NCI-H446 (cell line): ENCODE data around the gene STXBP1.

ENCODE experiments used
- DNase-seq, 2 experiments: peaks; one replicate each; lab custom pipeline; 2025; lab: John Stamatoyannopoulos, UW

The STXBP1 gene

DNA sequence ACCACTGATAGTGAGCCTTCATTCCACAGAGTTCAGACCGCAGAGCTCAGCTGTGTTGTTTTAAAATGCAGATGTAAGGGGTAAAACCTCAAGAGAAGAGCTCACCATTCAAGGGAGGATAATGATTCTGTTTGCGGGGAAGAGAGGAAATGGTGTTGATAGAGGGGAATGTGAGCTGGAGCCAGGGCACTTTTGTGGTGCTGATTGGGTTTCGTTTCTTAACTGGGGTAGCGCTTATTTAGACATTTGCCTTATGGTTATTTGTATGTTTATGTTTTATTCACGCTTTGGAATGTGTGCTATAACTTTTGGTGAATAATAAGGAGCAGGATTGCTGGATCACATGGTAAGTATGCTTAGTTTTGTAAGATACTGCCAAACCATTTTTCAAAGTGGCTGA, 42.5 kb downstream of the STXBP1 start:
- DNase-seq = no peak

DNA sequence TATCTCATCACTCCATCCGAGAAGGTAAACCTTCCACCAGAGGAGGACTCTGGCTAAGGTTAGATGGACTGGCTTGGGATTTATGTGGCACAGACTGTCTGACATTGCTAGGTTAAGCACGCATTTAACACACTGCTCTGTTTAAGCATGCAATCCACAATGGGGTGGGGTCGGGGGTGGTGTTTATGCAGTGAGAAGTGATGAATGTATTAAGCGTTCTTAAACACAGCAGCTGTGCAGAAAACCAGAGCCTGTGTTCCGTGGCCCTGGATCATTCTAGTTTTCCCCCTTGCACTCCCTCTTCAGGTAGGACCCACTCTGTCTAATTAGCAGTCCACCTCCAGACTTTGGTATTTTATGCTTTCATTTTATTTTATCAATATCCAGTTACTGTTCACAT, 46.4 kb downstream of the STXBP1 start:
- DNase-seq = no peak

GRCh38 chr9:127660886-127661741, 49.0 kb downstream of the STXBP1 start:
- peak; percentile 73 to 88 for DNase-seq

DNA sequence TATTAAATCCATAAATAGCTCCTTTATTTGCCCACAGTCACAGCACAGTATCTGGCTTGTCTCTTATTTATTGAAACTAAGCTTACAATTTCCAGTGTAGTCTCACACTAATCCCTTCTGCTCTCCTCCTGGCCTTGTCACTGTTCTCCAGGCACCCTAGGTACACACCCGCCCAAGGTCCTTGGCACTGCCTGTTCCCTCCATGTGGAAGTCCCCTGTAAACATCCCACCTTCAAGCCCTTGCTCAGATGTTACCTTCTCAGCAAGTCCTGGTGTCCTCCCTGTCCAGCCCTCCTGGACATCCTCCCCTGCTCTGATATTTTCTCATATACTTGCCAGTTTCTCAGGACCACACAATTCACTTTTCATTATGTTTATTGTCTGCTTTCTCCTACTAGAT, 50.5 kb downstream of the STXBP1 start:
- no peak for DNase-seq

DNA sequence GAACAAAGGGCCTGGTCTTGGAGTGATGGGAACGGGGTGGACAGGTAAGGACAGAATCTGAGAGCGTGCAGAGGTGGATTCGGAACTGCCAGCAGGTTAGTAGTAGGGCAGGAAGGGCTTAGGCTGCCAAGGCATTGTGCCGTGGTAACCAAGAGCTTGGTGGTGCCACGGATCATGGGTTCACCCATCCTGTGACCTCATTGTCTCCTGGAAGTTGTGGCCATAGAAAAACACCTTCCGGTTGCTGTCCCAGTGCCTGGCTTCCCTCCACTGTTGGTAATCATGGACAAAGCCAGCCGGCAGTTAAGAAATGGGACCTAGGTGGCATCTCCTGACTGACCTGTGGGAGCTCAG, 52.2 kb downstream of the STXBP1 start:
- DNase-seq = no peak

DNA sequence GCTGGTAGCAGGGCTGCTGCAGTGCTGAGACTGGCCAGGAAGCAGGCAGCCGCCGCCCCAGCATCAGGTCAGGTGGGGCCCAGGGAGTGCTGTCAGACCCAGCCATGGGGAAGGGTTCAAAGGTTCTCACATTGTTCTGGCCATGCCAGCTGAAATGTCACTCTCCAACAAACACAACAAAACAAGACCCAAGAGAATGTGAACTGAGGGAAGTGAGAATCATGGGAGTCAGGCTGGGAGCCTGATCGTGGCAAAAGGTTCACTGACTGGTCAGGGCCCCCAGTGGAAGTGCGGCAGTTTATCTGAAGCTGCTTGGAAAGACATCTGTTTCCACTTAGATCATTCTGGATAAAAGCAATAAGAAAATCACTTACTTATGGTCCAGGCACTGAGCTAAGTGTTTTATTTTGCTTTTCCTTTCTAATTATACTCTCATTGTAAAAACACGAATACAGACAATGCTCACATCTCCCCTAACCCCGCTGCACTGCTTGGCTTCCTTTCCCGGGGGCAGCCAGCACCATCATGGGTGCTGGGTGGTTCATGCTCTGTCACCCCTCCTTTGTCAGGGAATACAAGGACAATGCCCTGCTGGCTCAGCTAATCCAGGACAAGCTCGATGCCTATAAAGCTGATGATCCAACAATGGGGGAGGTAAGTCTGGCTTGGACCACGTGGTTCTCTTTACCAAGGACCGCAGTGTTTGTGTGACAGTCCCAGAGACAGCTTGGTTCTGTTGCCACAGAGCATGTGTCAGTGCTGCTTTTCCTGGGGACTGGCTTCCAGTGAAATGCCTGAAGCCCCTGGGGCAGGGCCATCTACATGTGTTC, 52.8 kb downstream of the STXBP1 start:
- DNase-seq = no peak

GRCh38 chr9:127667127-127667844, 55.2 kb downstream of the STXBP1 start:
- DNase-seq = no peak

DNA sequence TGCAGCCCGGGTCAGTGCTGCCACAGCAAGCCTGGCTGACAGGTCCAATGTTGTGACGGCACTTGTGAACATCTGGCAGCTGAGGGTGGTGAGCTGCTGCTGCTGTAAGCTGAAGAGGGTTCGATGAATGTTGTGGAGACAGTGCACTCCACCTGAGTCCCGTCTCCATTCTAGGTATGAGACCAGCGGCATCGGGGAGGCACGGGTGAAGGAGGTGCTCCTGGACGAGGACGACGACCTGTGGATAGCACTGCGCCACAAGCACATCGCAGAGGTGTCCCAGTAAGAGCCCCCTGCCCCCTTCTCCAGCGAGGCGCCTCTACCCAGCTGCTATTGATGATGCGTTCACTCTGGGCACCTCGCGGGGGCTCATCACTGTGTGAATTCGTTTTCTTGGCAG, 55.8 kb downstream of the STXBP1 start:
- no peak for DNase-seq

DNA sequence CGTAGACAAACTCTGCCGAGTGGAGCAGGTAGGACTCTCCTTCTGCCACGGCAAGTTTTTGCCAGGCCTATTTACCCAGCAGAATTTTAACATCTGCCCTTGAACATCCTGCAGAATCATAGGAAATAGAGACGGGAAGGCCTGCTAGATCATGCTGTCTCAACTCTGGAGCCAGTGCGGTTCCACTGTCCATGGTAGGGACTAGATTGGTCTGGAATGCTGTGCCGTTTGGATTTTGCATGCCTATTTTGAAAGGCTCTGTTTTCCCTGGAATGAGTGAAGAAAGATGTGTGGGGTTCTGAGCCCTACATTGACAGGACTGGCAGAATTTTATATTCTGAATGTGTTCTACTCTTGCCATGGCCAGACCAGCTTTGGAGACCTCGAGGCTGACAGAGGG, 61.2 kb downstream of the STXBP1 start:
- DNase-seq = no peak

GRCh38 chr9:127676638-127677037, 64.6 kb downstream of the STXBP1 start:
- no peak for DNase-seq

GRCh38 chr9:127679506-127679905, 67.4 kb downstream of the STXBP1 start:
- no peak for DNase-seq

DNA sequence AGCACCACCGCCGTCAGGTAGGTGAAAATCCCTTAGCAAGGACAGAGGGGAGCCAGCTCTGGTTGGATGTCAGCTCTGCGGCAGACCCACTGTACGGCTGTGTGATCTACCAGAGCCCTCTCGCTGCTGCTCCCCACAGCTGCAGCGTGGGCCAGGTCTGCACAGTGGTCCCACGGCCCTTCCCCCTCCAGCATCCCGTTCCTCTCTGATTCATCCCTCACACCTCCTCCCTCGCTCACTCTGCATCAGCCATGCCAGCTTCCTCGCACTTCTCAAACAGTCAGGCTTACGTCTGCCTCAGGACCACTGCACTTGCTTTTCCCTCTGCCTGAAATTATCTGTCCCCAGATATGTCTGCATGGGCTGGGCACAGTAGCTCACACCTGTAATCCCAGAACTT, 68.1 kb downstream of the STXBP1 start:
- no peak for DNase-seq

DNA sequence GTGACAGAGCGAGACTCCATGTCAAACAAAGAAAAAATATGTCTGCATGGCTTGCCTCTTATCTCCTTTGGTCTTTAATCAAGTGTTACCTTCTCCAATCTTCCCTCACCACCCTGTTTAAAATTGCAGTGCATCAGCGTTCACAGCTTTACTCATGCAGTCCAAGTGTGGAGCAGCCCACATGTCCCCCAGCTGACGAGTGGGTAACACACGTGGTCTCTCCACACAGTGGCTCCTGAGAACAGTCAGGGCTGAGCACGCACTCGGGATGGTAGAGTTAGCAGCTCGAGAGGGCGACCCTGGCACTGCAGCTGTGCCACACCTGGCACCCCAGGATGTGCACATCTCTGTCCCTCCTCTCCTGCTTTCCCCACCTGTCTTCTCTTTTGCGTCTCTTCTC, 68.8 kb downstream of the STXBP1 start:
- DNase-seq = no peak

GRCh38 chr9:127682351-127683136, 70.5 kb downstream of the STXBP1 start:
- DNase-seq = no peak

DNA sequence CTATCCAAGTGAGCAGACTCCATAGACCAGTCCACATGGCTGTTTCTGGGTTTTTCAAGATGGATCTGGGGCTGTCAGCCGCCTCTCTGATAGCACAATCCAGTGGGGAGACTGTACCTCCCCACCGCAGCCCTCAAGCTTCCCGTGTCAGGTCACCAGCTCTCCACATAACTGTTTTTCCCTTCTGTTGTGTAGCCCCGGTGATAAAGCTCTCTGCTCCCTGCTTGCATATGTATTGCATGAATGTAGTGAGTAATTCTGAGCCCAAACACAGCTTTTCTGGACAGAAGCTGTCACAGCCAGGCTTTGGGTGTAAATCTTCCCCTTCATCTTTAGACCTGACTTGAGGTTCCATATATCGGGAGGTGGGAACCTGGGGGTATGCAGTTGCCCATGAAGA, 71.6 kb downstream of the STXBP1 start:
- no peak for DNase-seq

DNA sequence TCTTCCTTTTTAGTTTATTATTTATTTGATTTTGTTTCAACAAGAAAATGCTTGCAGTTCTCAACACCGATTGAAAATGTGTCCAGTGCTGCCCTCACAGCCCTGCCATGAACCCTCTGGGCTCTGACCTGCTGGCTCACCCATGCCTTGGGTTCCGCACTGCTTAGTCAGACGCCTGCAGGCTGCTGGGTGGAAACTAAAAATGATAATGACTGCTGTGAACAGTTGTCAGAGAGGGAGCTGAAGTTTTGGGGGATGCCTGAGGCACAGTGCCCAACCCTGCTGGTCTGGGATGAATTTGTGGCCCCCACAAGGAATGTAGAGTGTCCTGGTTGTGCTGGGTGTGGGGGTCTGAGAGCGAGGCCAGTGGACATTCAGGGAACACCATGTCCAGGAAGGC, 72.5 kb downstream of the STXBP1 start:
- DNase-seq = no peak

DNA sequence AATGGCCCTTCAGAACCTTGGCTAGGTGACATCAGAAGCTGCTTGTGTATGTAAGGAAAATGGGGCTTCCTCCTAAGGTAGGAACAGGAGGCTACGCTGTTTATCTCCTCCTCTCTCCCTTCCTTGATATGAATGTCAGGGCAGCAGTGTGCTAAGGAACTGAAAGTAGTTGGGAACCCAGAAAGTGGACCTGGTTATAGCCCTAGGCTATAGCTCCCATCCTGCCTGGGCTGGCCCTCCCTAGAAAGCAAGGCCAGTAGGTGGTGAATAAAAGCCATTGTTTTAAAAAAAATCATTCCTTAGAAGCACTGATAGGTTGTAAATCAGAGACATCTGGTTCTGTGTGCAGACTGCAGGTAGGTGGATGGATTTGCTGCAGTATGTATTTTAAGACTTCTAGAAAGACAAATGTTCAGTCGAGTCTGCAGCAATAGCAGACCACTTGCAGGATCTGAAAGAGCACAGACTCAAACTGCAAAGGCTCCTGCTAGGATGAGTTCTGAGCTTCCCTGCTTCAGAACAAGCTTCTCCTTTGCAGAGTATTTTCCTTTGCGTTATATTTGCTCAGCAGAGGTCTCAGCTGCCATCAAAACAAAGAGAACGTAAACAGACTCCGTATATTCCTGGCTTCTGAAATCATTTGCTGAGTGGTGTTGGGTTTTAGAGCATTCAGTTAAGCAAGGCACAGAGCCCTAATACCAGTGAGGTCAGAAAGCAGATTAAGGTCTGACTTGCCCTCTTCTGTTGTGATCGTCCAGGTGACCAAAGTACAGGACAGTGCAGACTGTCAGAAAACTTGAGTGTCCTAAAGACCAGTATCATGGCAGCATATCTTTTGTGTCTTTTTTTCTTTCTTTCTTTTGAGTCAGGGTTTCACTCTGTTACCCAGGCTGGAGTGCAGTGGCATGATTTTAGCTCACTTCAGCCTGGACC, 74.7 kb downstream of the STXBP1 start:
- DNase-seq = no peak

DNA sequence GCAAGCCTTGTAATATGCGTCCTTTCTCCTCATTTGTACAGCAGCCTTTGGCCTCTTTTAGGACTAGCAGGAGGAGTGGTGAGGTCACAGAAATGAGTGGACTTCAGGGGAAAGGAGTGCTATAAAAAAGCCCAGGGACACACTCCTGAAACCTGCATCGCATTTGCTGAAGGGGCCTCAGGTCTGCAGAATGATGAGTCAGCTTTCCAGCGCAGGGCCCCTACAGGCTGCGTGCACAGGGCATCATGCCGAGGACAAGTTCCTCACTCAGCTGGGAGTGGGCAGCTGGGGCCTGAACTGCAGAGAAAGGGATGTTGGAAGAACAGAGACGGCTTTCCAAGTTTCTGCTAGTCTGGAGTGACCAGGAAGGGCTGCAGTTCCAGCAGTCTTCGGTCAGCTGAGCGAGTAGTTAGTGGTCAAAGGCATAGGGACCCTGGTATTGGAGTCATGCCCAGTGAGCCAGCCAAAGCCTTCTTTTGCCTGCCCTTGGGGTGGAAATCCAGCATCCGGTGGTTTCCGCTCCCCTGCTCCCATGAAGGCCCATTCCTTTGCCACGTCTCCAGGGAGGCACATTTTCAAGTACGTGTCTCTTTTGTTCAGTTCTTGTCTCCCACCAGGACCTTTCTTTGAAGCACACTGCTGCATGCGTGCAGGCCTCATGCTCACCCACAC, 77.4 kb downstream of the STXBP1 start:
- DNase-seq = no peak

DNA sequence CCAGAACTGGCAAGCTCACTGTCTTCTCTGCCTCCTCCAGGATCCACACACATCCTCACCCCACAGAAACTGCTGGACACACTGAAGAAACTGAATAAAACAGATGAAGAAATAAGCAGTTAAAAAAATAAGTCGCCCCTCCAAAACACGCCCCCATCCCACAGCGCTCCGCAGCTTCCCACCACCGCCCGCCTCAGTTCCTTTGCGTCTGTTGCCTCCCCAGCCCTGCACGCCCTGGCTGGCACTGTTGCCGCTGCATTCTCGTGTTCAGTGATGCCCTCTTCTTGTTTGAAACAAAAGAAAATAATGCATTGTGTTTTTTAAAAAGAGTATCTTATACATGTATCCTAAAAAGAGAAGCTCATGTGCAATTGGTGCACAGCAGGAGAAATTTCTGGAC, 78.7 kb downstream of the STXBP1 start:
- no peak for DNase-seq

DNA sequence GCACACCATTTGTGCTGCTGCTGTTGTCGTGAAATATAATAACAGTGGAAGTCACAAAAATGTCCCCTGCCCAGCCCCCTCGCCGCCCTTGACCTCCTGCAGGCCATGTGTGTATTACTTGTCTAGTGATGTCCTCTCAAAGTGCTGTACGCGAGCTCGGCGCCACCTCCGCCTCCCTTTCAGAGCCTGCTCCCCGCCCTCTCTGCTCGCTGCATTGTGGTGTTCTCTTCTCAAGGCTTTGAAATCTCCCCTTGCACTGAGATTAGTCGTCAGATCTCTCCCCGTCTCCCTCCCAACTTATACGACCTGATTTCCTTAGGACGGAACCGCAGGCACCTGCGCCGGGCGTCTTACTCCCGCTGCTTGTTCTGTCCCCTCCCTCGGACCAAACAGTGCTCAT, 80.0 kb downstream of the STXBP1 start:
- no peak for DNase-seq
